Stimulated activated CD8-positive, alpha-beta memory T cell treated with anti-CD3 and anti-CD28 coated beads, Interleukin-12 subunit alpha, Interleukin-12 subunit beta, amount 100 ng/mL, for 1 hour (primary cell): ENCODE data around the gene GOLGA8N.
A peak's percentile ranks its signal among the peaks of the same experiment; 100 is the strongest.
"Not testable (repeated sequence)": the region's sequence is repeated elsewhere in the genome, so short reads cannot be mapped to it uniquely, and the experiment has no call there.

ENCODE experiments used
- DNase-seq: peaks from one replicate; pipeline ENCODE4 v3.0.0-alpha.2; 2020; ENCODE audit warnings: low read depth

The GOLGA8N gene

DNA sequence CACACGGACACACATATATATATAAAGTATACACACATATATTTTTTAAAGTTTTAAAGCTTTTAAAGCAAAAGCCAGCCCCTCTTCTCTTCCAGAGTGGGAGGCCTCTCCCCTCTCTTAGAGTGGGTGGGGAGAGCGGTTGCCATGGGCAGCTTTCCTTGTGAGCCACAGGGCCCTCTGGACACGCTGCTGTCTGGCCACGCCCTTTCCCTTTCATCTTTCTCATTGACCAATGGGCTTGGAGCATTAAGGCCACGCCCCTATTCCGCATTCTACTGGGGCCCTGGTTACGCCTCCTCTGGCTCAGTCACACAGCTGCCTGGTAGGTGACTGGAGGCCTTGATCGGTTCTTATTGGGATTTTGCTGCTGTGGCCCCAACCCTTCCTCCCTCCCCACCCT is at the start of gene GOLGA8N:
TSS of gene GOLGA8N (plus strand) at position 306 of the 400 bp plus-strand sequence.
- not testable (repeated sequence) for DNase-seq

DNA sequence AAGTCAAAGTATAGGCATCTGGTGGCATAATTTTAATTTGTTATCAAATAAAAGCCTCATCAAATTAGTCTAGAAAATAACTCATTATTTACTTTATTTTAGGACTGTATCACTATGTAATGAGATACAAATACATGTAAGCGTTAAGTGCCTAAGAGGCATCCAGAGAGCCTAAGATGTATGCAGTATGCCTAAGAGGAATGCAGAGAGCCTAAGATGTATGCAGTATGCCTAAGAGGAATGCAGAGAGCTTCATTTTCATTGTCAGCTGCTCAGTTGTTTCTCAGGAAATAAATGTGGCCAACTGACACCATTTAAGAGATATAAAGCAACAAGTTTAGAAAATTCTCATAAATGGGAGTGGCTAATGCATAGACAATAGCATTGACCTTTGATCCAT is 49.8 kb upstream of the GOLGA8N start:
- not testable (repeated sequence) for DNase-seq

DNA sequence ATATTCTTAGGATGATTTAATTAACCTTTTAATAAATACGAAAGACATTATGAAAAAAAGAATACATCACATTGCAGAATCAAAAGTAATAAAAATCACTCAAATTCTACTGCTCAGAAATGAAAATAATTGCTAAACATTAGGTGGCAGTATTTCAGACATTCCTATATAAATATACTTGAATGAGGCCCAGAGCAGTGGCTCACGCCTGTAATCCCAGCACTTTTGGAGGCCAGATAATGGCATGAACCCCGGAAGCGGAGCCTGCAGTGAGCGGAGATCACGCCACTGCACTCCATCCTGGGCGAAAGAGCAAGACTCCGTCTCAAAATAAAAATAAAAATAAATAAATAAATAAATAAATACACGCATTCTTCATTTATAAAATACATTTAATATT is 48.1 kb upstream of the GOLGA8N start:
- not testable (repeated sequence) for DNase-seq

DNA sequence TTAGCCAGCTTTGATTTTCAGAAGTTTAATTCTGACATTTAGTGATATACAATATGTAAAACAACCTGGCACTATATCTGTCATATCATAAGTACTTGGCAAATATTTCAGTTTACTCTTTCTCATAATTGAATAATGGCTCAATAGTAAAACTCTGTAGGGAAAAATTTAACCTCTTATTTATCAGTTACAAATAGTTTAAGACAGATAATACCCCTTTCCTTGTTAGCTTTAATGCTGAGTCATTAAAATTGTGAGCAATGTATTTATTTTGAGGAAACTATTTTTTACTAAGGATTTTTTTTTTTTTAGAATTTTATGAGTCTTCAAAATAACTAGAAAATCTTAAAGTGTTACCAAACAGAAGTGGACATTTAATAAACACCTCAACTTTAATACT is 38.7 kb upstream of the GOLGA8N start:
- DNase-seq: not testable (repeated sequence)

DNA sequence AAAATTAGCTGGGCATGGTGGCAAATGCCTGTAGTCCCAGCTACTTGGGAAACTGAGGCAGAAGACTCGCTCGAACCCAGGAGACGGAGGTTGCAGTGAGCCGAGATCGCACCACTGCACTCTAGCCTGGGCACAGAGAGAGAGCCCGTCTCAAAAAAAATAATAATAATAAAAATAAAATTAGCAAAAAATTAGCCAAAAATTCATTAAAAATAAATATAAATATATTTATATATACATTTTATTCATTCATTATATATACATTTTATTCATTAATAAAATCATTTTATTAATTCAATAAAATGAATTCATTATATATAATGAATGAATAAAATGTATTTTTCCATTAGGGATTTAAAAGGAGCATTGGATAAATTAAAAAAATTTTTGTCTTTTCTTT is 31.1 kb upstream of the GOLGA8N start:
- not testable (repeated sequence) for DNase-seq

DNA sequence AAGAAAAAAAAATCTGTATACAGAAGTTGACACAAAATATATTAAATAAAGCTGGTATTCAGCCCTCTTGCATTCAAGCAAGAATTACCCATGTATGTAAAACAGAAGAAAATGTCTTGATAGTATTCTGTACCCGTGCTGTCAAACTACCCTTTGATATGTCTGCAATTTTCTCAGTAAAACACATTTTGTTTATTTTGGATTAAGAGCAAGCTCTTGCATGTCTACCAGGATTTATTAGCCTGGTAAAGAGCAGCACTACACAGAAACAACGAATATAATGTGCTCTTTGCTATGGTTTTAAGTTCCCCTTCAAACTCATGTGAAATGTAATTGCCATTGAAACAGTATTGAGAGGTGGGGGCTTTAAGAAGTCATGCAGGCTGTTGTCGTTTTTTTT is 24.3 kb upstream of the GOLGA8N start:
- not testable (repeated sequence) for DNase-seq

DNA sequence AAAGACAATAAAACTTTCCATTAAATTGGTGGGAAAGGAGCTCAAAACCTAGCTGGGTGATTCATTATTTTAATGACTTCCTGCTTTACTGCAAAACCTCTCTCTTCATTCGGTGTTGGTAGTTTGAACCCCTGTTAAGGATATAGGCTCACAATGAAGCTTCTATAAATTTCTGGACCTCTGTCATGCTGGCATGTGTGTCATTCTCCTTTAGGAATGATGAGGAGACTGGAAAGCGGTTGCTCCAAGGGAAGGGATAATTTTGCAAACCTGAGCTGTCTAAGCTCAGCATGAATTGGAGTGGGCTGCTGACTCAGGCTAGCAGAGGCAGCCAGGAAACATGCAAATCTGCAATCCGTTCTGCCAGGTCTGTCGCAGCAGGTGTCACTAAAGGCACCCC is 14.8 kb upstream of the GOLGA8N start:
- DNase-seq: not testable (repeated sequence)

DNA sequence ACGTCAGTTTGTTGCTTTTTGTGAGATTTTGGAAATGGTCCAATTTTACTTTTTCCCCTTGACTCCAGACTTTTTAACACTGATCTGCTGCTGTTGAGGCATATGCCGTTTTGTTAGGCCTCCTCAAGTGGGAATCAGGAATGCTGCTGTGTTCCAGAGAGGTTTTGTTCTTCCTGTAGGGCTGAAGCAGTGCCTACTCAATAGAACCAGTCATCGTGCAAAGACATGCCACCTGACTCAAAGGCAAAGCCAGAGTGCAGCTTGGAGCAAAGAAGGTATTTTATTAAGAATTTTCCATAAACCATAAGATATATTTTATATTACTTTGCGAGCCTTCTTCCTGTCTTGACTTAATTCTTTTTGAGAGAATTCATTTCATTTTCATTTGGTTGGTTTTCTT is 7.4 kb upstream of the GOLGA8N start:
- DNase-seq: not testable (repeated sequence)

DNA sequence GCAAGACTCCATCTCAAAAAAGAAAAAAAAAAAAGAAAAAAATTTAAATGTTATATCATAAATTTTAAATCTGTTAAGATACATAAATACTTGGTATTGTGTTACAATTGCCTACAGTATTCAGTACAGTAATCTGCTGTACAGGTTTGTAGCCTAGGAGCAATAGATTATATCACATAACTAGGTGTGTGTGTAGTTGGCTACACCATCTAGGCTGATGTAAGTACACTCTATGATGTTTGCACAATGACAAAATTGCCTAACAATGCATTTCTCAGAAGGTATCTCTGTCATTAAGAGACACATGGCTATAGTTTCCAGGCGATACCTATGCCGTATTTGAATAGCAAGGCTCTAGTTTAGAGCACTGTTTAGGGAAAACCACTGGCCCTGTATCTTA is 16.3 kb downstream of the GOLGA8N start:
- DNase-seq: not testable (repeated sequence)

DNA sequence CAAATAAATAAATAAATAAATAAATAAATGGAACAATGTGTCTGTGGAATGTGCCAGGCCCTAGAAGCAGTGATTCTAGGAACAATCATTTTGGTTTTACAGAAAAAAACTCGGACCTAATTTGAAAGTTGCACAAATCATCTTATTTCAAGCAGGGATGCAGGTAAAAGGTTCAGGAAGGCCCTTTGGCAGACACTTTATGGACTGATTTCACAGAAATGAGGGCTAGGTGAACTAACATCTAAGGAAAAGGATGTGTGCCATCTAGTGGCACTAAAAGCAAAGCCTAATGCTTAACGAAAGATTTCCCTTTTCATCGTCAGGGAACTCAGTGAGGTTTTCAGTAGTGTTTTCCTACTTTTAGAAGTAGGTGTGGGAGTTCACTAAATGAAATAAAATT is 17.5 kb downstream of the GOLGA8N start:
- not testable (repeated sequence) for DNase-seq

DNA sequence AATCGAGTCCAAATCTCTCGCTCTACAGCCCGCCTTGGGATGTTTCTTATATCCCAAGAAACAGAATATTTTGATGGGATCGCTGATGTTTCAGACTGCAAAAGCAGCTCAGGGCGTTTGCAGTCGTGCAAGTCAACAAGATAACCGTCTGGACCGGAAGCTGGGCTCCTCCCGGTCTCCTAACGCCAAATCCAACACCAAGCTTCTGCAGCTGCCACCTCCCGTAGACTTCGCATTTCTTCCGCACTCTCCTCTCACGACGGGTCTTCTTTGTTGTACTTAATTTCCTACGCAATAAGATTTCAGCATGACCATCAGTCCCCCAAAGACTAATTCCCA is 21.4 kb downstream of the GOLGA8N start:
- DNase-seq: not testable (repeated sequence)

DNA sequence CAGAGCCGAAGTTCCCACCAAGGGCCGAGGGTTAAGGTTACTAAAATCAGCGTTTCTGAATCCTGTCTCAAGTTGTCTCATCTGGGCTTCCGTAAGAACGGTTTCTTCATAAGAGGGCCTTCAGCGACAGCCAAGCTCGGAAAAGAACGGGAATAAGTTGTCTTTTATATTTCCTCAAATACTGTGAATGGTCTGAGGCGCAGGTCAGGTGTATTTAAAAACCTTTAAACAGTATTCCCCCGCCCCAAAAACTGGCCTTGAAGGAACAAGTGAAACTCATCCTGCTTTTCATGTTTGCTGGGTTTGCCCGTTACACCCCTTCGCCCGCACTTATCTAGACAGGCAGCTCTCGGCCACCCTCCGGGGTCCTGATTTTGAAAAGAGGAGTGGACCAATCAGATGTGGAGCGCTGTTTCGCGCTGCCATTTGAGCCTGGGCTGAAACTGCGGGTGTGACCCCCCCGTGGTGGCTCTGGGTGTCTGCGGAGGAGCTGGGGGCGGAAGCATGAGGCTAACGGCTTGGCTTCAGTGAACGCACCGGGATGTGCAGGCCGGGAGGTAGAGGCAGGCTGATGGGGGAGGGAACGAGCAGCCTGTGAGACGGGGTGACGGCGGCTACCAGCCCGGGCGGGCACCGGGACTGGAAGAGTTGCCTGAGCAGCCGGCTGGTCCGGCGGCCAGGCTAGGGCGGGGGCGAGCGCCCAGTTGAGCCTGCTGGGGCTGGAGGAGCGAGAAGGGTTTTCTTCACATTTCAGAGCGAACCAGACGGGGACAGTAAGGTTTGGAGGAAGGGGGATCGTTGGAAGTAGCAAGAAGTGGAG is 22.0 kb downstream of the GOLGA8N start, which contains the start of gene ARHGAP11A:
TSS of gene ARHGAP11A (plus strand) at position 454 of the 820 bp plus-strand sequence. CDS start 708 bp downstream, outside the sequence.
- DNase-seq: peak; percentile 56

DNA sequence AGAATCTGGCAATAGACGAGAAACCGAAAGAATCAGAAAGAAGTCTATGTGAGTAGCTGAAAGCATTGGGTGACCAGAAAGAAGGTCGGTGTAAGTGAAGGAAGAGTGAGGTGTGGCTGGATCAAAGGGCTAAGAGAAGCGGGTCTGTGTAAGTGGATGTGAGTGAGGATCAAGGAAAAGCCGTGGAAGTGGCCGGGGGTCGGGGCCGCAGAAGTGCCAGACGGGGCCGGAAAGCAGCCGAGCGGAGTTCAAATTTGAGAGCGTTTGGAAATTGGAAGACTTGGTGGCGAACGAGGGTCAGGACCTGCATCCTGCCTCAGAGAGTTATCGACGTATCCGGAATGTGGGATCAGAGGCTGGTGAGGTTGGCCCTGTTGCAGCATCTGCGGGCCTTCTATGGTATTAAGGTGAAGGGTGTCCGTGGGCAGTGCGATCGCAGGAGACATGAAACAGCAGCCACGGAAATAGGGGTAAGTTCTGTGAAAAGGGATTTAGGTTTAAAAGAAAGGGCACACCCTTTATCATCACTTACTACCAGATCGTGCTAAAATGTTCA is 22.7 kb downstream of the GOLGA8N start:
- DNase-seq: not testable (repeated sequence)

DNA sequence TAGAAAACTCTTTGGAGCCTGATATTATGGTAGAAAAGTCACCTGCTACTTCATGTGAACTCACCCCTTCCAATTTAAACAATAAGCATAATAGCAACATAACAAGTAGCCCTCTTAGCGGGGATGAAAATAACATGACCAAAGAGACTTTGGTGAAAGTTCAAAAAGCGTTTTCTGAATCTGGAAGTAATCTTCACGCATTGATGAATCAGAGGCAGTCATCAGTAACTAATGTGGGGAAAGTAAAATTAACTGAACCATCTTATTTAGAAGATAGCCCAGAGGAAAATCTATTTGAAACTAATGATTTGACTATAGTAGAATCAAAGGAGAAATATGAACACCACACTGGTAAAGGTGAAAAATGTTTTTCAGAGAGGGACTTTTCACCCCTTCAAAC is 43.2 kb downstream of the GOLGA8N start:
- no peak for DNase-seq

DNA sequence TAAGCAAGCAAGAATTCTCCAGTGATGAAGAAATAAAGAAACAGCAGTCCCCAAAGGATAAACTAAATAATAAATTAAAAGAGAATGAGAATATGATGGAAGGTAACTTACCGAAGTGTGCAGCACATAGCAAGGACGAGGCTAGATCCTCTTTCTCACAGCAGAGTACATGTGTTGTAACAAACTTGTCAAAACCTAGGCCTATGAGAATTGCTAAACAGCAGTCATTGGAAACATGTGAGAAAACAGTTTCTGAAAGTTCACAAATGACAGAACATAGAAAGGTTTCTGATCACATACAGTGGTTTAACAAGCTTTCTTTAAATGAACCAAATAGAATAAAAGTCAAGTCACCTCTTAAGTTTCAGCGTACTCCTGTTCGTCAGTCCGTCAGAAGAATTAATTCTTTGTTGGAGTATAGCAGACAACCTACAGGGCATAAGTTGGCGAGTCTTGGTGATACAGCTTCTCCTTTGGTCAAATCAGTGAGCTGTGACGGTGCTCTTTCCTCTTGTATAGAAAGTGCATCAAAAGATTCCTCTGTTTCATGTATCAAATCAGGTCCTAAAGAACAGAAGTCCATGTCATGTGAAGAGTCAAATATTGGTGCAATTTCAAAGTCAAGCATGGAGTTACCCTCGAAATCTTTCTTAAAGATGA is 43.8 kb downstream of the GOLGA8N start:
- DNase-seq: no peak

DNA sequence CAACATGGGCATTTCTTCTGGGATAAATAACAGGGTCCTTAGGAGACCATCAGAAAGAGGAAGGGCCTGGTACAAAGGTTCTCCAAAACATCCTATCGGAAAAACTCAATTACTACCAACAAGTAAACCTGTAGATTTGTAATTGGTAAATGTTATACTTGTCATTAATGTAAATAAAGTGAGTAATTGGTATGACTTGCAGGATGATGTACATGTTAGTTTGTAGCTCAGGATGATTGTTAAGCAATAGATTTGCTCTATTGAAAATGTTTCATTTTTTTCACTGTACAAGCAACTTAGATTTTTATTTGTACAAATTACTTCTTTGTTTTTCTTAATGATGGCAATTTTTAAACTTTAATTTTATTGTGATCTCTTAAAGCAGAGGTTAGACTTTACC is 44.4 kb downstream of the GOLGA8N start:
- DNase-seq: no peak

DNA sequence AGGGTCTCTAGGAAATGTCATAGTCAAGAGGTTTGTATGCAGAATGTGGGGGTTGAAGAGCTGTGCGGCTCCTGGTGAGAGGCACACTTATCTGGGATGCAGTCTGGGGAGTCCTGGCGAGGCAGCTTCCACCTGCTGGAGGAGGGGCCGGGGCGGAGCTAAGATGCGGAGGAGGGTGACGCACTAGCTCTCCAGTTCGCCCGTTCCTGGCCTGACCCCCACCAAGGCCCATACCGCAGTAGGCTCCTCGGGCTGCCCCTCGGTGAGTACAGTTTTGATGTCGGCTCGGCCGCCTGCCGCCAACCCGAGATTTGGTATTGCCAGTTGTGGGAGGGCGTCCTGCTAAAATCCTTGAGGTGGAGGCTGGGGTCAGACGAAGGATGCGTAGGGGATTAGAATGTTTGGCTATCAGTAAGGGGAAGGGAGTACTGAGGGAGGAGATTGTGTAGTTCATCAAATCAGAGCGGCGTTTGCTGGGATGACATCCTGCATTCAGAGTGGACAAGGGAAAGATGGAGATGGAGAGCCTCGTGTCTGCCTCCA is 48.3 kb downstream of the GOLGA8N start, which contains the start of gene SCG5:
TSS of gene SCG5 (plus strand) at position 194 of the 543 bp plus-strand sequence. CDS start 1,883 bp downstream, outside the sequence.
- DNase-seq: no peak

DNA sequence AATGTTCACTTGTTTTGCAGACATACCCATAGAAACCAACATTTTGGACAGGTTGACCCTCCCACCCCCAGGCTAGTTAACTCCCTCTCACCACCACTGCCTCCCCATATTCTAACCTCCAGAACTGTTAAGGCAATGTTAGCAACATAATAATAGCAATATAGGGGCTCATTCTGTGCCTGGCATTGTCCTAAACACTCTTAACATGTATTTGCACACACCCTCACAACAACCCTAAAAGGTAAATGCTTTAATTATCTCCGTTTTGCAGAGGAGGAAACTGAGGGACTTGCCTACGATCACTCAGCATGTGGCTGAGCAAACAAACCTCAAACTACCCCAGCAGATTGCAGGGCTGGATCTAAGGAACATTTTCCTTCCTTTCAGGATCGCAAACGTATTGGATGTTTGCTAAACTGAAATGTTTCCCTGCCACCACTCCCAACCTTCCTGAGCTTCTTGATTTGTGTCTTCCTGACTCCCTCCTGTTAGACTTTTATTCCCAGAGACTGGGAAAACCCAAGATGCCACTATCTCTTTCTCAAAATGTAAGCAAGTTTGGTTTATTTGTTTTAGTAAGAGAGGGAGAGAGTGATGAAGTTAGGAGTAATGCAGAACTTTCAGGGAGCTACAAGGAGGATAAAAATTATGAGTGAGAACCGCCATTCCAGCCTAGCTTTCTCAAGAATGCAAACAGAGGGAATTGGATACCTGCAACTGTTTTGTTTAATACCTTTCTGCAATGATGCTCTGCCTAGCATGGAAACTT is 49.6 kb downstream of the GOLGA8N start:
- no peak for DNase-seq

DNA sequence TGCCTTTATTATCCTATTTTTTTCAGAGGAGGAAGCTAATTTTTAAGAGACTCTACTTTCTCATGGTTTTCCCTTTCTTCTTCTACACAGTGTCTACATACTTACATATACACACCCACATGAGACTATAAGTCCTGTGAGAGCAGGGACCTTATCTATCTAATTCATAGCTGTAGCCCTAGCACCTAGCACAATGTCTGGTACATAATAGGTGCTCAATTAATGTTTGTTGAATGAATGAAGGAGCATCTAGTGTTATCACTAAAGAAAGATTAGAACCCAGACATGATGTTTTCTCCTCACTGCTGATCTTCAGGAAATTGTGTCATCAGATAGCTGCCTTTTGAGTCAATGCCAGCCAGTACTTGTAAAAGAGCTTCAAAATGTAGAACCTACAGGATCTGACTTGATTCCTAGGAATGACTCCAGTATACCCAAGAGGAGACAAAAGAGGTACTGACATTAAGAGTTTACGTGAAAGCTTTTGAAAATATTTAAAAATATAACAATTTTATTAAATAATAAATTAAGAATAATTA is 50.7 kb downstream of the GOLGA8N start:
- no peak for DNase-seq

DNA sequence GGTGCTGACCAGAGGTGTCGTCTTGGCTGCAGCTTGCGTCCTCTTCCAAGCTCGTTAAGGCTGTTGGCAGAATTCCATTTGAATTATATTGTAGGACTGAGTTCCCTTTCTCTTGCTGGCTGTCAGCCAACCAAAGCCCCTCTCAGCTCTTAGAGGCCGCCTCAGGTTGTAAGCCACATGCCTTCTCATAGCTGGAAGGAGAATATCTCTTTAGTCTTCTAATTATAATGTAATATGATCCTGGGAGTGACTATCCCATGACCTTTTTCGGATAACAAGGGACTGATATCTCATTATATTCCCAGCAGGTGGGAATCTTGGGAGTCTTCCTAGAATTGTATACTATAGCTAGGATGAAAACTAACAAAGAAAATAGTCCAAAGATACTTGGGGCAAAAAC is 53.0 kb downstream of the GOLGA8N start:
- DNase-seq: no peak

DNA sequence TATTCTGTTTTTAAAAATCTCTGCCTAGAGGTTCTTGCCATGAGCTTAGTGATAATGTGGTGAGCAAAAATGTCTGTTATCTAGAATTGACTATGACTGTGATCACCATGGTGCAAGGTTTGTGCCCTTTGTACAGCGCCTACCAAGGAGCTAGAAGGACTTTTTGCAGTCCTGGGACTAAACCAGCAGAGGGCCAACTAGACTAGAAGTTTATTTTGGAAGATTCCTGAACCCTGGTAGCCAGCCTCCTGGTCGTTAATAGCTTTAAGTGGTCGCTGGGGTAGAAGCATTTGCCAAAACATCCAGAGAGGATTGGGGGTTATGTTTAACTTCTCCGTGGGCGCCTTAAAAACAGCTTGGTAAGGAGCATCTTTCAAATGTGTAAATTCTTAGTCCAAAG is 56.1 kb downstream of the GOLGA8N start:
- DNase-seq: no peak
